ENCODE results near the gene KLHL35.

The KLHL35 gene

GRCh38 chr11:75477614-75477935 lies 44.6 kb upstream of the KLHL35 start:
- no peak for DNase-seq (ENCODE audit: low read depth)
- TF ChIP-seq CTCF (conservative IDR thresholded peaks at IDR 0.05; ENCODE audit: low read depth, low read length), result no peak
- no peak overlapping the region for H3K4me3 ChIP-seq (ENCODE audit: low read length)

GRCh38 chr11:75476739-75477613 lies 44.0 kb upstream of the KLHL35 start:
- TF ChIP-seq CTCF (conservative IDR thresholded peaks at IDR 0.05; ENCODE audit: low read depth, low read length), result no peak
- no peak for DNase-seq (ENCODE audit: low read depth)
- no peak overlapping the region for H3K4me3 ChIP-seq (ENCODE audit: low read length)

GRCh38 chr11:75475767-75476650 lies 43.0 kb upstream of the KLHL35 start:
- H3K4me3 ChIP-seq (ENCODE audit: low read length), result no peak overlapping the region
- TF ChIP-seq CTCF (conservative IDR thresholded peaks at IDR 0.05; ENCODE audit: low read depth, low read length), result no peak
- no peak for DNase-seq (ENCODE audit: low read depth)

- TF ChIP-seq CTCF (conservative IDR thresholded peaks at IDR 0.05; ENCODE audit: low read depth, low read length), result no peak
- H3K4me3 ChIP-seq (ENCODE audit: low read length), result no peak overlapping the region
- no peak for DNase-seq (ENCODE audit: low read depth)
Measured at GRCh38 chr11:75474878-75475766, 42.1 kb upstream of the KLHL35 start.

- no peak overlapping the region for H3K4me3 ChIP-seq (ENCODE audit: low read length)
- TF ChIP-seq CTCF (conservative IDR thresholded peaks at IDR 0.05; ENCODE audit: low read depth, low read length), result no peak
- no peak for DNase-seq (ENCODE audit: low read depth)
Measured at GRCh38 chr11:75474240-75474639, 41.2 kb upstream of the KLHL35 start.

- no peak for DNase-seq (ENCODE audit: low read depth)
- no peak overlapping the region for H3K4me3 ChIP-seq (ENCODE audit: low read length)
- TF ChIP-seq CTCF (conservative IDR thresholded peaks at IDR 0.05; ENCODE audit: low read depth, low read length), result no peak
Measured at GRCh38 chr11:75473684-75474083, 40.7 kb upstream of the KLHL35 start.
